GM19023 (cell line): ENCODE measurements around the gene NCKAP5.
"Not testable (repeated sequence)": the region's sequence is repeated elsewhere in the genome, so short reads cannot be mapped to it uniquely, and the experiment has no call there.

Experiments
- ATAC-seq: cut with Tn5 transposase; IDR thresholded peaks from one replicate; pipeline ENCODE4 v1.9.1; 2021; ENCODE audit warnings: mild to moderate bottlenecking, moderate library complexity; ENCODE audit not compliant: unreplicated experiment

The NCKAP5 gene

GRCh38 chr2:133241224-133241571, 327.1 kb downstream of the NCKAP5 start:
- no peak for ATAC-seq

GRCh38 chr2:133240491-133241223, 327.6 kb downstream of the NCKAP5 start:
- no peak for ATAC-seq

GRCh38 chr2:133235968-133236367, 332.3 kb downstream of the NCKAP5 start:
- ATAC-seq: no peak

GRCh38 chr2:133232556-133232955, 335.7 kb downstream of the NCKAP5 start:
- no peak for ATAC-seq

- no peak for ATAC-seq
Measured at GRCh38 chr2:133231264-133231663, 337.0 kb downstream of the NCKAP5 start.

- no peak for ATAC-seq
Measured at GRCh38 chr2:133229974-133230373, 338.3 kb downstream of the NCKAP5 start.

GRCh38 chr2:133223226-133223625, 345.0 kb downstream of the NCKAP5 start:
- no peak for ATAC-seq

- ATAC-seq: no peak
Measured at GRCh38 chr2:133221398-133221797, 346.9 kb downstream of the NCKAP5 start.

- ATAC-seq: no peak
Measured at GRCh38 chr2:133218204-133218603, 350.1 kb downstream of the NCKAP5 start.

GRCh38 chr2:133215477-133215876, 352.8 kb downstream of the NCKAP5 start:
- no peak for ATAC-seq

- ATAC-seq: no peak
Measured at GRCh38 chr2:133213651-133214050, 354.6 kb downstream of the NCKAP5 start.

- ATAC-seq: no peak
Measured at GRCh38 chr2:133209325-133209724, 358.9 kb downstream of the NCKAP5 start.

- not testable (repeated sequence) for ATAC-seq
Measured at GRCh38 chr2:133206666-133207065, 361.6 kb downstream of the NCKAP5 start.

- no peak for ATAC-seq
Measured at GRCh38 chr2:133204421-133204820, 363.8 kb downstream of the NCKAP5 start.

GRCh38 chr2:133200684-133201421, 367.4 kb downstream of the NCKAP5 start:
- no peak for ATAC-seq

- no peak for ATAC-seq
Measured at GRCh38 chr2:133198678-133199077, 369.6 kb downstream of the NCKAP5 start.

- no peak for ATAC-seq
Measured at GRCh38 chr2:133197156-133197555, 371.1 kb downstream of the NCKAP5 start.

- ATAC-seq: no peak
Measured at GRCh38 chr2:133194777-133195335, 373.4 kb downstream of the NCKAP5 start.

- ATAC-seq: no peak
Measured at GRCh38 chr2:133194362-133194655, 374.0 kb downstream of the NCKAP5 start.

GRCh38 chr2:133193544-133194361, 374.5 kb downstream of the NCKAP5 start:
- no peak for ATAC-seq

- ATAC-seq: no peak
Measured at GRCh38 chr2:133192028-133192427, 376.2 kb downstream of the NCKAP5 start.
